ENCODE data around the gene FAM9C.

DNA sequence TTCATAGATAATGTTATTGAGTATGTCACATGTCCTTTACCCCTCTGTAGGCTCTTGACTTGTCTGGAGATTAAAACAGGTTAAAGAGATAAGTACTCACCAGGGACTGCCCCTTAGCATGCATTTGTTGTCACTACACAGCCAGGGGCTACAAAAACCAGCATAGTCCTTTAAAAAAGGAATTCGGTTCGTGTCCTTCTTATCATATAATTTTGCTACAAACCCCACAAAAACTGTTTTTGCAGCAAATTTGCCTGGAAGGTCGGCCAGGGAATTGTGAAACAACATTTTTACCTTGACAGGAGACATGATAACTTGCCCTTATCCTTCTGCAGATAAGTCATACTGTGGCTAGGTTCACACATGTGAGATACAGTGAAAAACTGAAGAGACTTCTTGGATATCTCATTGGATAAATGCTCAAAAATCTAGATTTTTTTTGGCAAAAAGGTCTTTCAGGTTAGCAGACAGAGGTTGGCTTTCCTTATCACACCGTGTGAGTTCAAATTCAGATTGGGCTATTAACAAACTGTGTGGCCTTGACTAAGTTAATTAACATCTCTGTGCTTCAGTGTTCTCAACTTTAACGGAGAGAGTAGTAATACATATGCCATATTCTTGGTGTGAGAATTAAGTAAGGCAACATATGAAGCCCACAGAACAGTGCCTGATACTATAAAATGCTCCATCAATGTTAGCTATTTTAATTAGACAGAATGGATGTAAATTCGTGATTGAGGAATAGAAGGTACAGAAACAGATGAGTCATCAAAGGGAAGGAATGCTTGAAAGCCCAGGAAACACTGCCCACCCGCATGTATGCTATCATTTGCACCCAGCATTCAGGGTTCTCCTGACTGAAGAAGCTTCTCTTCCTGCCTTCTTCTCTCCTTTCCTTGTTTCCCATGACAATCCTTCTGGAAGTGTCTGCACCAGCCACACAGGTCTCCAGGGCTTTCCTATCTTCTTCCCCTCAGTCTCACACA lies 30.0 kb downstream of the FAM9C start:
- TF ChIP-seq, protein P1, sequence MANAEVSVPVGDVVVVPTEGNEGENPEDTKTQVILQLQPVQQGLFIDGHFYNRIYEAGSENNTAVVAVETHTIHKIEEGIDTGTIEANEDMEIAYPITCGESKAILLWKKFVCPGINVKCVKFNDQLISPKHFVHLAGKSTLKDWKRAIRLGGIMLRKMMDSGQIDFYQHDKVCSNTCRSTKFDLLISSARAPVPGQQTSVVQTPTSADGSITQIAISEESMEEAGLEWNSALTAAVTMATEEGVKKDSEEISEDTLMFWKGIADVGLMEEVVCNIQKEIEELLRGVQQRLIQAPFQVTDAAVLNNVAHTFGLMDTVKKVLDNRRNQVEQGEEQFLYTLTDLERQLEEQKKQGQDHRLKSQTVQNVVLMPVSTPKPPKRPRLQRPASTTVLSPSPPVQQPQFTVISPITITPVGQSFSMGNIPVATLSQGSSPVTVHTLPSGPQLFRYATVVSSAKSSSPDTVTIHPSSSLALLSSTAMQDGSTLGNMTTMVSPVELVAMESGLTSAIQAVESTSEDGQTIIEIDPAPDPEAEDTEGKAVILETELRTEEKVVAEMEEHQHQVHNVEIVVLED (CRISPR knock-in tag; IDR thresholded peaks at IDR 0.05) = no peak
- TF ChIP-seq ZSCAN32 (CRISPR knock-in tag; IDR thresholded peaks at IDR 0.05) (no peak), YY1 (IDR thresholded peaks at IDR 0.05; ENCODE audit: borderline replicate concordance in 1 of 3, control insufficient read depth in 1 of 3, extremely low read depth in 1 of 3, insufficient read depth in 3 of 3, insufficient read length in 1 of 3, insufficient replicate concordance in 2 of 3, low read depth in 1 of 3, low read length in 2 of 3) (no peak), CEBPG (CRISPR knock-in tag; IDR thresholded peaks at IDR 0.05) (no peak), CEBPG (tag; conservative IDR thresholded peaks at IDR 0.05 in 1 of 2, IDR thresholded peaks at IDR 0.05 in 1 of 2) (no peak)
